ENCODE data around the gene CACNB2.

- no peak for TF ChIP-seq CTCF (IDR thresholded peaks at IDR 0.05; ENCODE audit: poor library complexity)
- TF ChIP-seq EZH2 (IDR thresholded peaks at IDR 0.05; ENCODE audit: borderline replicate concordance), result no peak
Observed at GRCh38 chr10:18094332-18094731, 45.9 kb upstream of the CACNB2 start.

All from hepatocyte (in vitro differentiated cells).